Measurements from ENCODE around the gene MELTF.

DNA sequence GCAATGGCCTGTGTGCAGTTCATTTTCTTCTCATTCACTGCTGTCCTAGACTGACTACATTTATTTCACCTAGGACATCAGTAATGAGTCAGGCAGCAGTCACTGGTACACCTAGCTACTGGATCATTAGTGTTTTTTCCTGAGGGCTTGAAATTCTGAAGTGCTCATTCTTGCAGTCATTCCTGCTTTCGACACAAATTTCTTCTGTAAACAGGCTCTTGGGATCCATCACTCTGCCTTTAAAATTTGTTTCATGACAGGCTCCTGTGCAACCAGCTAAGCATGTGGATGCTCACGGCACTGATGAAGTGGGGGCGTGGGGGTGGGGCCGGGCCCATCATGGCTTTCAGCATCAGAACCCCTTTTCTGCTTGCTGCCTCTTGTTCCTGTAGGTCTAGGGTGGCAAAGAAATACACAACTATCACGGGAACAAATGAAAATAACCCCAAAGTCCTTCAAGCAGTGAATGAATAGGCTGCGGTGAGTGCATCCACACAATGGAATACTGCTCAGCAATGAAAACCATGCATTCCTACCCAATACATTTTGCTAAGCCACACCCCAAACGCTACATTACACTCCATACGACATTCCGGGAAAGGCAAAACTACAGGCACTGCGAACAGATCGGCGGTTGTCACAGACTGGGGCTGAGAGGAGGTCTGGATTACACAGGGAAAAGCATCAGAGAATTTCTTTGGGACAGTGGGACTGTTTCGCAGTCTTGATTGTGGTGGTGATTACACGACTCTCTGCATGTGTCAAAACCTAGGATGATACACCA is 9.3 kb upstream of the MELTF start:
- no peak for TF ChIP-seq CTCF (IDR thresholded peaks at IDR 0.05)
- no peak for TF ChIP-seq POLR2A (IDR thresholded peaks at IDR 0.05)
